ENCODE measurements around the gene ARHGDIA. TPM values are rescaled to one million over a fixed set of nuclear protein-coding genes. Genes with fewer than 3 reads are reported as not detected.

ARHGDIA gene
- polyA plus RNA-seq, 1 donor from 2014 or later: 163 TPM

DNA sequence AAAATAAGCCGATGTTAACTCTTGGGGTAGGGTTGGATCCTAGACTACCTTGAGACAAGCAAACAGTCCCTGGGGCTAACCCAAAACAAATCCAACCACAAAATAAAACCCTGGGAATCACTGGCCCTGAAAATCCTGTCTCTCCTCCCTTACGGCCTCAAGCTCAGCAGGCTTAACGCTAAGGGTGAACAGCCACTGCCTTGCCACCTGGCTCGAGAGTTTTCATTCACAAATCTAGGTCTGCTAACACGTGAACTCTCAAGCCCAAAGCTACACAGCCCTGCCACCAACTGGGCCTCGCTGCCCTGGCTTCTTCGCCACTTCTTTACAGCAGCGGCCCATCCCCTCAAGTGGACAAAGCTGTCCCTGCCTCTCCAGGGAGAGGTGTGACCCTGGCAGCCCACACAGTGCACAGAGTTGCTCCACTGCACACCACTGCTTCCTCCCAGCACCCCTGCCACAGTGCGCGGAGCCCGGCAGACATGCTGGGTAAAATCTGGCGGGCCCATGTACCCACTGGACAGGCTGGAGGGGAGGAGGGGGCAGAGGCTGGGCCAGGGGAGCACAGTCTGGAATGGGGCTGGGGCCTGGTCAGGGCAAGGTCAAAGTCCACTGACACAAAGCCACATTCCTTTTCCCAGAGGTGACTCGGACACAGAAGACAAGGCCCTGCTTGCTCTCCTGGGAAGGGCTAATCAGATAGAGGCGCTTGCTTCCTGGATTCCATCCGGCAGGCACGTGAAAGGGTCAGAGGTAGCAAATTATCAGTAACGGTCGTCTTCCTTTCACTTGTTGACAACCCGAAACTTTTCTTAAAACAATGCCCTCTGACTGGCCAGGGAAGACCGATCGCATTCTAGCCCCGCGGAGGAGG is 39.1 kb upstream of the ARHGDIA start:
- Mint-ChIP-seq H3K4me1 (peaks cover 2 to 5% (median 4%) of the 10 kb centered on the region in 3 donors), H3K4me3 (peak overlapping the region; percentile 84 to 93 (median 89)), H3K36me3 (no peaks in the 10 kb centered on the region), H3K9me3 (no peaks in the 10 kb centered on the region), H3K27ac (peak overlapping the region in 2 of 3 donors; percentile 73 to 78), H3K27me3 (no peaks in the 10 kb centered on the region)

DNA sequence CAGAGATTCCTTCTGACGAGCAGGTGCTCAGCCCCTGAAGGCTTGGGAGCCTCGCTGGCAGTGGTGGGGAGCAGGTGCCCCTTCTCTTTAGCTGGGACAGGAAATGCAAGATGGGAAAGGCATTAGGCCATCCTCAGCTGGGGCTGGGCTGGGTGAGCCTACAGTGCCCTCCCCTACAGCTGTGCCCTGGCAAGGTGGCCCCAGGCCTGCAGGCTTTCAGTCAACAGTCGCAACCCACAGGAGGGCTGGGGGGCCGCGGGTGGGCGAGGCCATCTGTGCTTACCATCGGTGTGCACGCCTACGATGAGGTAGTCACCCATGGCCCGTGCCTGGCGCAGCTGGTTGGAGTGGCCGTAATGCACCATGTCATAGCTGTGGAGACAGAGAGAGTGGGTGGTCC is 38.1 kb upstream of the ARHGDIA start:
- H3K4me1 Mint-ChIP-seq: peaks cover 2 to 5% (median 4%) of the 10 kb centered on the region in 3 donors
- H3K27ac Mint-ChIP-seq: peak overlapping the region in 1 of 3 donors; percentile 78
- no peaks in the 10 kb centered on the region for H3K36me3 Mint-ChIP-seq

DNA sequence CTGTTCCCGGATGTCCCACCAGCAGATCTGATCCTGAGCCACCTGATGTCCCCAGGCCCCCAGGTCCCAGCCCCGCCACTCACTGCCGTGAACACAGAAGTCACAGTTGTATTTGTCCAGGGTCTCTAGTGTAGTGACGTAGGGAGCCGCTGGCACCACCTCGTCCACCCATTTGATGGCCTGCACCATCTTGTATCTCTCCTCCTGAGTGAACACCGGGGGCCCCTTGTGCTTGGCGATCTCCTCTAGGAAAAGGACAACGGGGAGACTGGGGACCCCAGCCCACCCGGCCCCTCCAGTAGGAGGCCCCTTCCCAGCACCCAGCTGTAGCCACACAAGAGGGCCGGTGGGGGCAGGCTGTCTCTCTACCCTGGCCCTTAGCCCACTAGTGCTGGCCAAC is 37.7 kb upstream of the ARHGDIA start:
- peak overlapping the region in 2 of 4 donors; percentile 60 to 86 for H3K4me3 Mint-ChIP-seq
- no peaks in the 10 kb centered on the region for H3K36me3 Mint-ChIP-seq
- H3K27me3 Mint-ChIP-seq: no peaks in the 10 kb centered on the region
- H3K9me3 Mint-ChIP-seq: no peaks in the 10 kb centered on the region
- peaks cover 1 to 5% (median 4%) of the 10 kb centered on the region in 3 donors for H3K4me1 Mint-ChIP-seq
- H3K27ac Mint-ChIP-seq: peak overlapping the region in 1 of 3 donors; percentile 78

More for the DNA sequence above, 38.1 kb upstream of the ARHGDIA start:
- H3K9me3 Mint-ChIP-seq: no peaks in the 10 kb centered on the region
- H3K27me3 Mint-ChIP-seq: no peaks in the 10 kb centered on the region
- H3K4me3 Mint-ChIP-seq: peak overlapping the region in 3 of 4 donors; percentile 23 to 86 (median 52)

DNA sequence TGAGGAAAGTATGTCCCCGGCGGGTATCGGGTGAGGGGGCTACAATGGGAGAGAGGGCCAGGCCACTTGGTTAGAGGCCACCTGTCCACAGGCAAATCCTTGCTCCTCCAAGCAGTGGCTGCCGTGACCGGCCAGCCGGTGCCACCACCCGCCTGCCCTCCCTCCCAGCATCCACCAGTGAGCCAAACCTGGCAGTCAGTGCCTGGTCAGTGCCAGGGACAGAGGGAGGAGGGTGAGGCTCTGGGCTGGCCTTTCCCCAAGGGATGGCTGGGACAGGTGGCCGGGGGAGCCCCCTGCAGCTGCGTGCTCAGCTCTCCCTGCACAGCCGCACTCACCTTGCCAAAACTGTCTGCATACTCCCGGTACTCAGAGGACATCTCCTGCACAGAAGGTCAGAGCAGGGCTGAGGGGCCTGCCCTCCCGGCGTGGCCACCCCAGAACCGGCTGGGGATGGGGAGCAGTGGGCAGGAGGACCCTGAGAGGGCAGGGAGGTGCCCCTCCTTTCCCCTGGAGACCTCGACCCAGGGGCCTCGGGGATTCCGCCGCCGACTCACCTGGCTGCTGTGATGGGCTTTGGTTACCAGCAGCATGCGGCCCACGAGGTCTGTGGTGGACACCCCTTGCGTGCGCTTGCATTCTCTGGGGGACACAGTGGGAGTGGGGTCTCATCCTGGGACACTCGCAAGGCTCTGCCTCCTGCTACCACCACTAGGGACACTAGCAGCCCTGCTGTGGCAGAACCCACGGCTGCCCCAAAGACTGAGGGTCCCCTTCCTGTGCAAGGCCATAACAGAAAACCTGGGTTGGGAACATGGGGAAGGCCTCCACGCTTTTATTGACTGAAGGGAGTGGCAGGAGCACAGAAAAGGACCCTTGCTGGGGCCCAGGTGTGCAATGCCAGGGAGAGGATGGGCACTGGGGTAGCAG is 36.3 kb upstream of the ARHGDIA start:
- no peaks in the 10 kb centered on the region for H3K9me3 Mint-ChIP-seq
- peaks cover 2% of the 10 kb centered on the region for H3K27me3 Mint-ChIP-seq
- no peaks in the 10 kb centered on the region for H3K4me1 Mint-ChIP-seq
- no peak overlapping the region for H3K27ac Mint-ChIP-seq
- H3K4me3 Mint-ChIP-seq: peak overlapping the region in 1 of 4 donors; percentile 32
- no peaks in the 10 kb centered on the region for H3K36me3 Mint-ChIP-seq

DNA sequence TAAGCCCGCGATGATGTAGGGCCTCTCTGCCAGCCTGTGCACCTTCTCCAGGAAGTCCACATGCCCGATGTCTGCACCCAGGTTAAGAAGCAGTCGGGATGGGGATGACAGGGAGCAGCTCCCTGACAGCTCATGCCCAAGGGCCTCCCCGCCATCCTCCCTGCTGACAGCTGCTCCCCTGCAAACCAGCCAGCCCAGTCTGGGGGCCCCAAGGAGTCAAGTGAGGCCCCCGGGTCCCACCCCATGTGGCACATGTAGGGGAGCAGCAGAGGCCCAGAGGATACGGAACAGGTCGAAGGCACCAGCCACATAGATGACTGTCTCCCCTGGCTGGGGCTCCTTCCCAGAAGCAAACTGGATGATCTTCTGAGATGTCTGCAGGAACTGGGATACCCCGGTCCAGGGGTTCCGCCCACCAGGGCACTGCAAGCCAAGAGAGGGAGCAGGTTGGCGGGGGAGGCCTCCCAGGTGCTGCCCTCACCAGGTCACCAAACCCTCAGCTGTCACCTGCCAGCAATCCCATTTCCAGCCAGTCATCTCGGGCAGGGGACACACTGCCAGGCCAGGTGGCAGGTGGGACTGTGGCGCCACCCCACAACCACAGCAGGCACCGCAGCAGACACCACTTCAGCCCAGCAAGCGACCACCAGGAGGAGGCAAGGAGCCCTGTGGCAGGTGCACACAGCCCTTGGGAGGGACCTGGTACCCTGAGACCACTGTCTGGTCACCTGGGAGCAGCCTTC is 35.5 kb upstream of the ARHGDIA start:
- H3K36me3 Mint-ChIP-seq: no peaks in the 10 kb centered on the region
- H3K27me3 Mint-ChIP-seq: peaks cover 2% of the 10 kb centered on the region
- H3K4me1 Mint-ChIP-seq: no peaks in the 10 kb centered on the region
- H3K27ac Mint-ChIP-seq: no peak overlapping the region
- no peaks in the 10 kb centered on the region for H3K9me3 Mint-ChIP-seq
- no peak overlapping the region for H3K4me3 Mint-ChIP-seq

DNA sequence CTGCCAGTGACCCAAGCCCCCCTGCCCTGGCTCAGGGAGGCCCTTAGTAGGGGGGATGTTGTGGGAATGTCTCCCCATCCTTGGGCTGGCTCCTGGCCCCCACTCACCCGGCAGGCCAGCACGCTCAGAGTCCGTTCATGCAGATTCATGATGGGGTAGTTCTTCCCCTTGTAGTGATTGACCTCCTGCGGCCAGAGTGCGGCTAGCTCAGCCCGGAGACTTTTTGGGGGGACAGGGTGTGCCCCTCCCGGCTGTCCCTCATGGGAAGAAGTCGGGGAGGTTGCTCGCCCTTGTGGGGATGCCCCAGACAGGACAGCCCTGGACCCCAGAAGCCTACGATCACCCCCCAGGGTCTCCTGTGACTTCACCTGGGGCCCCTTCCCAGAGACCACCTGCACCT is 34.9 kb upstream of the ARHGDIA start:
- Mint-ChIP-seq H3K27ac (no peak overlapping the region), H3K4me1 (peaks cover 2 to 4% (median 4%) of the 10 kb centered on the region in 3 donors), H3K27me3 (peaks cover 5% of the 10 kb centered on the region), H3K9me3 (no peaks in the 10 kb centered on the region), H3K36me3 (peaks cover 2% of the 10 kb centered on the region), H3K4me3 (no peak overlapping the region)

DNA sequence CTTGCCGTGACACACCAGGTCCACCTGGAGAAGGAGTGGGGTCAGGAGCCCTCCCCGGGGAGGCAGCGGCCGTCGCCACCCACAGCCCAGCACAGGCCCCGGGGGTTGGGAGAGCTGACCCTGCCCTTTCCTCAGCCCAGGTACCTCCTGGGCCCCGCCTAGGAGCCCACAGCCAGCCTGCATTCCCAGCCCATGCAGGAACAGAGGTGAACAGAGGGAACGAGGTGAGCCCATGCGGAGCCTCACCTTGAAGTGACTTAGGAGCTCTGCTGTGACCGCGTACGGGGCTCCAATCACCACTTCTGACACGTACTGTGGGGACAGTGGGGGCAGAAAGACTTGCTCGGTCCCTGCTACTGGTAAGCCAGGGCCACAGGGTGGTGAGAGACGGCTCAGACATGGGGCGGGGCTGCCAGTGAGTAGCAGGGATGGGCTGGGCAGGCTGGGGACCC is 34.3 kb upstream of the ARHGDIA start:
- no peaks in the 10 kb centered on the region for H3K9me3 Mint-ChIP-seq
- no peak overlapping the region for H3K27ac Mint-ChIP-seq
- H3K36me3 Mint-ChIP-seq: peaks cover 5% of the 10 kb centered on the region
- H3K4me1 Mint-ChIP-seq: peaks cover 3 to 8% (median 5%) of the 10 kb centered on the region in 3 donors
- H3K27me3 Mint-ChIP-seq: peaks cover 9% of the 10 kb centered on the region
- no peak overlapping the region for H3K4me3 Mint-ChIP-seq

DNA sequence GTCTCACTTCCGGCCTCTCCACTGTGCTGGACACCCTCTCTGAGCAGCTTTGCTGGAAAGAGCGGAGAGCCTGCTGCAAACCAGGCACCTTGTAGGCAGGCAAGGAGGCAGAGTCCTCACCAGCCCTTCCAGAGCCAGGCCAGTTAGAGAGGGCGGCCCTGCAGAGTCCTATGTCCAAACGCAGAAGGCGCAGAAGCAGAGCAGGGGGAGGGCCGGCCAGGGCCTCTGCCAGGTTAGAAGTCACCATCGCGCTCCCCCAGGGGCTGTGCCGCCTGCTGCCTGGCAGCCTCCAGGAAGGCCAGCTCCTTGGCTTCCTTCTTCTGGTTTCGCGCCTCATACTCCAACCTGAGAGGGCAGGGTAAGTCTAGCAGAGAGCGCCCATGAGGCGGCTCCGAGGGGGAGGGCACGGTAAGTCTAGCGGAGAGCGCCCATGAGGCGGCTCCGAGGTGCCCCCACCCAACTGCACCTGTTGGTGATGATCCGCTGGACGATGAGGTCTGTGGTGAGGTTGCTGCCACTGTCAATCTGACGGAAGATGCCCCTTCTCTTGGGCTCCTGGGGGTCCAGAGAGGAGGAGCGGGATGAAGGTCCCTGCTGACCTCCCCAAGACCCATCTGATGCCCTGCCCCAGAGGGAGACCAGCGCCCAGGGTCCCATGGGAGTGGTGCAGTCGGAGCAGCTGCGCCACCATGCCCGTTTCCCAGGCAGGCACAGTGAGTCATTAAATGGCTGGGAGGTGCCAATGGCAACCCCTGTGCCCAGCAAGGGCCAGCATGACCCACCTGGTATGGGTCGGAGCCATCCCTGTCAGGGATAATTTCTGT is 33.7 kb upstream of the ARHGDIA start:
- Mint-ChIP-seq H3K36me3 (peaks cover 9% of the 10 kb centered on the region), H3K27me3 (peaks cover 13% of the 10 kb centered on the region), H3K27ac (no peak overlapping the region), H3K9me3 (no peaks in the 10 kb centered on the region), H3K4me3 (no peak overlapping the region), H3K4me1 (peaks cover 3 to 8% (median 5%) of the 10 kb centered on the region in 3 donors)

DNA sequence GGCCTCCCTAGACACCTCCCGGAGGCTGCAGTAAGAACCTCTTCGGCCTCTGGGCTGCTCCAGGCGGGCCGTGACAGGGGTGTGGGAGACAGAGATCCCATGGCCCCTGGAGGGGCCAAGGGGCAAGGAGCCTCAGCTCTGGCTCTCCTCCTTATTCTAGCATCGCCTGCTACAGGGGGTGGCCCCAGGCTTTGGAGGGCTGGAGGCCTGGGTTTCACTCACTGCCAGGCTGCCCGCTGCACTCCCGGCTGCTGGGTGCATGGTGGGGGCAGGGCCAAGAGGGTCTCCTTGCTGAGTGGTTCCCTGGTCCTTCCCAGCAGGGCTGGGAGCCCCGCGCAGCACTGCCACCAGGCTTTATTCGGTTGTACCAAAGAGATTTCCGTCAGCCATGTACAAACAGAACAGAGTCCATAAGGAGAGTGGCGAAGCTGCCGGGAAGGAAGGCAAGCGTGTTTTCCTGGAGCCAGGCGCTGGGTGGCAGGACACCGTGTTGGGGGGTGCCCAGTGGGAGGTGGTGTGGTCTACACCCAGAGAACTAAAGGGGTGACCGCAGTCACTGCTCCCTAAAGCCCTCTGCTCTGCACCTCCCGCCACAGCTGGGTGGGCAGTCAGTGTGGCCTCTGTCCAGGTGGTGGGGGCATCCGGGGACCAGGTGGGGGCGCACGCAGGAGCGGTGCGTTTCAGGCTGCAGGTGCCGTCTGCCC is 32.9 kb upstream of the ARHGDIA start:
- peaks cover 9% of the 10 kb centered on the region for H3K36me3 Mint-ChIP-seq
- H3K27ac Mint-ChIP-seq: no peak overlapping the region

DNA sequence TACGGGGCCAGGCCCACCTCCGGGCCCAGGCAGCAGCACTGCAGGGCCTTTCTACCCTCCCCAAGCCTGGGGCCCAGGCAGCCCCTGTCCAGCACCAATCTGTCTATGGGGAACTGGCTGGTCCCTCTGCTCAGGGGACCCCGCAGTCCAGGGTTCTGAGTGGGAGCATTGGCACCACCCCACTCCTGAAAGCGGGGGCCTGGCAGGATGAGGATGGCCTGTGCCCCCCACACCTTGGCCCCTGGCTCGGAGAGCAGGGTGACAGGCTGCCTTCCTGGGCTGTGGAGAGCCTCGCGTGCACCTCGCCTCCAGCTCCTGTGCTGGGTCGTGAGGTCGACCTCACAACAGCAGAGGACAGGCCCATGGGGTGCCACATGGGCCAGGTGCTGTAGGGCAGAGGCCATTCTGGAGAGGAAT is 32.3 kb upstream of the ARHGDIA start:
- Mint-ChIP-seq H3K27me3 (peaks cover 13% of the 10 kb centered on the region), H3K4me1 (peaks cover 3 to 8% (median 5%) of the 10 kb centered on the region in 3 donors), H3K9me3 (no peaks in the 10 kb centered on the region), H3K4me3 (peak overlapping the region in 1 of 4 donors; percentile 28), H3K36me3 (peaks cover 9% of the 10 kb centered on the region), H3K27ac (no peak overlapping the region)

More for the DNA sequence above, 32.9 kb upstream of the ARHGDIA start:
- Mint-ChIP-seq H3K9me3 (no peaks in the 10 kb centered on the region), H3K4me1 (peaks cover 3 to 8% (median 5%) of the 10 kb centered on the region in 3 donors), H3K4me3 (no peak overlapping the region), H3K27me3 (peaks cover 13% of the 10 kb centered on the region)

DNA sequence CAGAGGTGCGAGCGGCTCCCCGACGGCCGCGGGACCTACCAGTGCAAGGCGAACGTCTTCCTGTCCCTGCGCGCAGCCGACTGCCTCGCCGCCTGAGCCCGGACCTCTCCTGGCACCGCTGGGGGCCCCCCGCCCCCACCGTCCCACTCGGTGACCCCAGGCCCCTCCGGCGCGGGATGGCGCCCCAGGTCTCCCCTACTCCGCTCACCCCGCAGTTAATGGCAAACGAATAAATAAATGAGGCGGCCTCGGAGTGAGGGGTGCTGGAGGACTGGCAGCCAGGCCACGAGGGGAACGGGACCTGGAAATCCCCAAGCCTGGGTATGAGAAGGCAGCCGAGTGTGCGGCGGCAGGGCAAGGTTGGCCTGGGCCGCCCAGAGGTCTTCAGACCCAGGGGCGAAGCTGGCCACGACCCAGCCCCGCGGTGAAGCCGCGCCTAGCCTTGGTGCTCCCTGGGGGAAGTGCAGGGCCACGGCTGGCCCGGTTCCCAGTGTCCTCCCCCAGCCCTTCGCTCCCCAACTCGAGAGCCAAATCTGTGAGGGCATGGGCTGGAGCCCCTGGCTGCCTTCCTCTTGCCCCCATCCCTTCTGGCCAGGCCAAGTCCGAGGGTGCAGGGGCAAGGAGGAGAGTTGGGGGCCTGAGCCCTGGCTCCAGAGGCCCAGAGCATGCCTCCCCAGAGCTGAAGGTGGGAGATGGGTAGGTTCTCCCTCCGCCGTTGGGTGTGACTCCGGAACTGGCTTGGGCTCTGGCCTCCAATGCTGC is 31.7 kb upstream of the ARHGDIA start:
- peaks cover 13% of the 10 kb centered on the region for H3K27me3 Mint-ChIP-seq
- H3K9me3 Mint-ChIP-seq: no peaks in the 10 kb centered on the region
- H3K27ac Mint-ChIP-seq: no peak overlapping the region
- H3K4me1 Mint-ChIP-seq: peaks cover 3 to 8% (median 5%) of the 10 kb centered on the region in 3 donors
- no peak overlapping the region for H3K4me3 Mint-ChIP-seq
- H3K36me3 Mint-ChIP-seq: peaks cover 9% of the 10 kb centered on the region

DNA sequence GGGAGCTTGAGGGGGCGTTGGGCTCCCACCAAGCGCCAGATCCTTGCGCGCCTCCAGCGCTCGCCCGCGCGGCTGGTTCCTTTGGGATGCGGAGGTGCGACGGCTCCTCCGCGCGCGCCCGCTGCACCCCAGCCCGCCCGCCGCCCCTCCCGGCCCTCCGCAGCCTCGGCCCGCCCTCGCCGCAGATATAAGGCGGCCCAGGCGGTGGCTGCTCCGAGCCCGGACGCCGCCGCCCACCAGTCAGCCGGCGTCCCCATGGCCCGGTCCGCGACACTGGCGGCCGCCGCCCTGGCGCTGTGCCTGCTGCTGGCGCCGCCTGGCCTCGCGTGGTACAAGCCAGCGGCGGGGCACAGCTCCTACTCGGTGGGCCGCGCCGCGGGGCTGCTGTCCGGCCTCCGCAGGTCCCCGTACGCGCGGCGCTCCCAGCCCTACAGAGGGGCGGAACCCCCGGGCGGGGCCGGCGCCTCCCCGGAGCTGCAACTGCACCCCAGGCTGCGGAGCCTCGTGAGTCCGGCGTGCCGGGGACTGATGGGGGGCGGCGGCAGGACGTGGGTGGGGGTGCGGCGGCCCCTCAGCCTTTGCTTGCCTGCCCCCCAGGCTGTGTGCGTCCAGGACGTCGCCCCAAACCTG is 31.0 kb upstream of the ARHGDIA start, which contains the start of gene NPB:
Gene NPB (plus strand): TSS at position 216 of the 630 bp plus-strand sequence. CDS start 40 bp downstream, at position 256.
- Mint-ChIP-seq H3K27me3 (peaks cover 13% of the 10 kb centered on the region), H3K9me3 (no peaks in the 10 kb centered on the region), H3K4me1 (peaks cover 3 to 8% (median 5%) of the 10 kb centered on the region in 3 donors), H3K4me3 (peak within 1 kb of the TSS in 2 of 4 donors; percentile 27 to 39), H3K36me3 (peaks cover 9% of the 10 kb centered on the region), H3K27ac (no peak within 1 kb of the TSS)

Measured in IgD-negative memory B cell (primary cell).